Measurements from ENCODE around the gene NOP56. TPM values are rescaled to one million over a fixed set of nuclear protein-coding genes. Genes with fewer than 3 reads are reported as not detected.
"Not testable (repeated sequence)": the region's sequence is repeated elsewhere in the genome, so short reads cannot be mapped to it uniquely, and the experiment has no call there.

Gene NOP56
- total and polyA plus RNA-seq, 9 donors = 62.0 to 207 (median 134) TPM

GRCh38 chr20:2694008-2694471, 41.6 kb downstream of the NOP56 start:
- peak in 3 of 5 donors; percentile 38 to 50 (median 38) for DNase-seq
- Histone ChIP-seq H3K27me3 (no peaks in the 10 kb centered on the region), H3K4me3 (peak overlapping the region; percentile 64), H3K9me3 (no peaks in the 10 kb centered on the region), H3K27ac (no peak overlapping the region), H3K36me3 (no peaks in the 10 kb centered on the region), H3K4me1 (ENCODE audit: insufficient read depth) (no peaks in the 10 kb centered on the region)
- TF ChIP-seq POLR2A (IDR thresholded peaks at IDR 0.05) (no peak), CTCF (IDR thresholded peaks at IDR 0.05) (no peak), EP300 (IDR thresholded peaks at IDR 0.05) (no peak)
- intact Hi-C loops (cut with DNase I) = loop anchor here in 2 of 4 donors (5.0 to 10.0 kb wide), 4 partner anchors 42 to 161 kb away; partner anchors contain the start of genes NOP56 (in 1 of the 2), PCED1A (in 1 of the 2) and VPS16 (in 1 of the 2)
- 37 to 41% (median 40%) methylated on average over 23 of the region's 23 CpGs for WGBS, 3 donors

GRCh38 chr20:2694519-2694918, 42.1 kb downstream of the NOP56 start:
- Histone ChIP-seq H3K4me3 (no peak overlapping the region), H3K27me3 (no peaks in the 10 kb centered on the region), H3K27ac (no peak overlapping the region), H3K9me3 (no peaks in the 10 kb centered on the region), H3K36me3 (no peaks in the 10 kb centered on the region), H3K4me1 (ENCODE audit: insufficient read depth) (no peaks in the 10 kb centered on the region)
- TF ChIP-seq POLR2A (IDR thresholded peaks at IDR 0.05) = no peak
- no peak for TF ChIP-seq EP300 (IDR thresholded peaks at IDR 0.05)
- TF ChIP-seq CTCF (IDR thresholded peaks at IDR 0.05) = no peak
- intact Hi-C loops (cut with DNase I) = loop anchor here in 2 of 4 donors (5.0 to 10.0 kb wide), 4 partner anchors 42 to 160 kb away; partner anchors contain the start of genes NOP56 (in 1 of the 2), PCED1A (in 1 of the 2) and VPS16 (in 1 of the 2)
- no peak for DNase-seq
- 79 to 86% (median 83%) methylated on average over 13 of the region's 13 CpGs for WGBS, 3 donors

GRCh38 chr20:2695206-2695983, 43.0 kb downstream of the NOP56 start:
- H3K4me3 ChIP-seq = no peak overlapping the region
- no peak for DNase-seq
- no peaks in the 10 kb centered on the region for H3K9me3 ChIP-seq
- intact Hi-C loops (cut with DNase I) = loop anchor here (5.0 to 10.0 kb wide), 4 partner anchors 52 to 159 kb away; partner anchors contain the start of genes PCED1A (in 1 of the 4) and VPS16 (in 1 of the 4)
- no peaks in the 10 kb centered on the region for H3K36me3 ChIP-seq
- no peak overlapping the region for H3K27ac ChIP-seq
- TF ChIP-seq EP300 (IDR thresholded peaks at IDR 0.05) (no peak), CTCF (IDR thresholded peaks at IDR 0.05) (no peak), POLR2A (IDR thresholded peaks at IDR 0.05) (no peak)
- WGBS, 3 donors = 82 to 85% (median 84%) methylated on average over 13 of the region's 13 CpGs
- no peaks in the 10 kb centered on the region for H3K4me1 ChIP-seq (ENCODE audit: insufficient read depth)
- H3K27me3 ChIP-seq = no peaks in the 10 kb centered on the region

GRCh38 chr20:2695984-2696525, 43.6 kb downstream of the NOP56 start:
- intact Hi-C loops (cut with DNase I) = loop anchor here (5.0 to 10.0 kb wide), 4 partner anchors 51 to 159 kb away; partner anchors contain the start of genes PCED1A (in 1 of the 4) and VPS16 (in 1 of the 4)
- 95 to 96% (median 95%) methylated on average over 12 of the region's 12 CpGs for WGBS, 3 donors
- H3K27me3 ChIP-seq; DNase-seq; H3K4me1 ChIP-seq (ENCODE audit: insufficient read depth); H3K9me3 ChIP-seq; H3K27ac ChIP-seq; H3K4me3 ChIP-seq; H3K36me3 ChIP-seq: not testable (repeated sequence)
